Central memory CD4-positive, alpha-beta T cell (primary cell): Measurements from ENCODE around the gene RSRC2.
"Not testable (repeated sequence)": the region's sequence is repeated elsewhere in the genome, so short reads cannot be mapped to it uniquely, and the experiment has no call there.

Experiments used
- DNase-seq: peaks from one replicate; pipeline ENCODE4 v3.0.0; 2022

RSRC2 gene

DNA sequence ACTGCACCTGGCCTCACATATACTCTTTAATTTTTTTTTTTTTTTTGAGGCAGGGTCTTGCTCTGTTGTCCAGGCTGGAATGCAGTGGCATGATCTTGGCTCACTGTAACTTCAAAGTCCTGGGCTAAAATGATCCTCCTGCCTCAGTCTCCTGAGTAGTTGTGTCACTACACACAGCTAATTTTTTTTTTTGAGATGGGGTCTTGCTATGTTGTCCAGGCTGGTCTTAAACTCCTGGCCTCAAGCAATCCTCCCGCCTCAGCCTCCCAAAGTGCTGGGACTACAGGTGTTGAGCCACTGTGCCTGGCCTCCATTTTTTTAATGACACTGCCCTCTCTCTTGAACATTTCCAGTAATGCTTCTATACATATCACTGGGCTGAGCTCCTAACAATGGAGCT, 42.4 kb downstream of the RSRC2 start:
- DNase-seq, result not testable (repeated sequence)

DNA sequence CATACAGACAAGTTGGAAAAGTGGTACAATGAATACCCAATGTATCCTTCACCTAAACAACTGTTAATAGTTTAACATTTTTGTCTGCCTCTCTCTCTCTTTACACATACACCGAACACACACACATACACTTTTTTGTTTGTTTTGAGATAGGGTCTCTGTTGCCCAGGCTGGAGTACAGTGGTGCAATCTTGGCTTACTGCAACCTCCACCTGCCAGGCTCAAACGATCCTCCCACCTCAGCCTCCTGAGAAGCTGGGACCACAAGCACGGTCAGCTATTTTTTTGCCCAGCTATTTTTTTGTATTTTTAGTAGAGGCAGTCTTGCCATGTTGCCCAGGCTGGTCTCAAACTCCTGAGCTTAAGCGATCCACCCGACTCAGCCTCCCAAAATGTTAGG, 42.8 kb downstream of the RSRC2 start:
- DNase-seq, result no peak

DNA sequence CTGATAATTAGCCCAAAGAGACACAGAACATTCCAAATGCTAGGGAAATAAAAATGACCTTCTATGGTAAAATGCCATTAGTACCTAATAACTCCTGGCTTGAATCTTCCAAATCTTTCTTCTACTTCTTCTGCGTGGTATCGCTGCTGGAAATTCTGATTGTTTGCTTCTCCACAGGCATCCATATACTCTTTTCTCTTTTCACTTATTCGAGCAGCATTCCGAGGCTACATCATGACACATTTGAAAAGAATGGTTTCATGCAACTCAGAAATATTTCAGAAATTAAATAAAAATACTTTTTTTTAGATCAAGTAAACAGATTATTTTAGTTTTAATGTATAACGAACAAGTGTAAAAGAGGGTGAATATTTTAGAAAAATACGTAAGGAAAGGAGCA, 44.9 kb downstream of the RSRC2 start:
- DNase-seq, result no peak

DNA sequence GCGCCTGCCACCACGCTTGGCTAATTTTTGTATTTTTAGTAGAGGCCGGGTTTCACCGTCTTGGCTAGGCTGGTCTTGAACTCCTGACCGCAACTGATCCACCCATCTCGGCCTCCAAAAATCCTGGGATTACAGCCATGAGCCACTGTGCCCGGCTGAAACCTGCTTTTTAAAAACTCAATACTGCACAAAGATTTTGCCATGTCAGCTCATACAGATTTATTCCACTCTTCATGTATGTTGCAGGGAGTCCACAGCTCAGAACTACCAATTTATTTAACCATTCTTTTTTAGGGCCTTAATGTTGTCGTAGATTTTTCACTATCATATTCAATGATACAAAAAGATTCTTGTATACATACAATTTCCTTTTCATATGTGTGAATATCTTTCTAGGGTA, 46.0 kb downstream of the RSRC2 start:
- no peak for DNase-seq

DNA sequence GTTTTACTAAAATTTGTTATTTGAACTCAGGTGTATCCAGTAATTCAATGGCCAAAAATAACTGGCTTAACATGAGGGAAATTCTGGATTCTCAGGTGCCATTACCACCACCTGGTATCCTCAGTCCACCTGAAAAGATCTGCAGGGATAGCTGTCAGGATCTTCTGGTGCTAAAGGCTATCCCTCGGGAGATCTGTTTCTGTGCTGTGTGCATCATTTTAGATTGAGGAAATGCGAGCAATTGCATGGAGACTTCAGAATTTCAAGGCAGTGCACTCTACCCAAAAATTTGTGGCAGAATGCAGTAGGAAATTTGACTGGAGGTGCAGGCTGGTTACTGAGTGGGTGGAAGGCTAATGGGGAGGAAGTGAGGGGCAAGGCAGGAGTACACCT, 52.4 kb downstream of the RSRC2 start:
- DNase-seq, result no peak

DNA sequence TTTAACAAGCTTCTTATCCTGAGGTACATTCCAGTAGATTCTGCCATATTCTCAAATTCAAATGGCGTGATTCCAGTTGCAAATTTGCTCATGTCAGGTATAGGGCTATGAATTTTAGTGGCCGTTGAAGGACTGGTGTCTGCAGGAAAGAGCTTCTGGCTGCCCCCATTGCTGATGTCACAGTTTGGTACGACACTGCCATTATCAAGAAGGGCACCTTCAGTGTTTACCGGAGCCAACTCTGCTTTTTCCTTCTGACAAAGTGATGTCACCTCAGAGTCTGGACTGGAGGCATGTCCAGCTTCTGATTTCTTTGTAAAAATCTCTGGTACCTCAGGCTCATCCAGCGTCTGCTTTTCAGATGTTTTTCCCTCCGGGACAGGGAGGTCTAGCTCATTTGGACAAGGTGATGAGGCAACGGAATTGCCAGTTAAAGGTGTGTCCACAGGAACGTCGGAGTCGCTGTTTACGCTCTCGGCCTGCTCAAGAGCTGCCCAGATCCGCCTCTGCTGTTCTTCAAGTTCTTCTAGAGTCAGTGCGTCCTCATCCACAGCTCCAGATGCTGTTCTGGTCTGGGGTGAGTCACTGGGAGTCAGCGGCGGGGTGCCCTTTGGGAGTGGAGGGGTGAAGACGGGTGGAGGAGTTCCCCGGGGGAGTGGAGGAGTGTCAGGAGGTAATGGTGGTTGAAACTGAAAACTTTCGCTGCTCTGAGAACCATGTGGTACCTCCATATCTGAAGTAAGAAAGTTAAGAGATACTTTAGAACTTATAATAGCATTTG, 53.0 kb downstream of the RSRC2 start:
- no peak for DNase-seq

DNA sequence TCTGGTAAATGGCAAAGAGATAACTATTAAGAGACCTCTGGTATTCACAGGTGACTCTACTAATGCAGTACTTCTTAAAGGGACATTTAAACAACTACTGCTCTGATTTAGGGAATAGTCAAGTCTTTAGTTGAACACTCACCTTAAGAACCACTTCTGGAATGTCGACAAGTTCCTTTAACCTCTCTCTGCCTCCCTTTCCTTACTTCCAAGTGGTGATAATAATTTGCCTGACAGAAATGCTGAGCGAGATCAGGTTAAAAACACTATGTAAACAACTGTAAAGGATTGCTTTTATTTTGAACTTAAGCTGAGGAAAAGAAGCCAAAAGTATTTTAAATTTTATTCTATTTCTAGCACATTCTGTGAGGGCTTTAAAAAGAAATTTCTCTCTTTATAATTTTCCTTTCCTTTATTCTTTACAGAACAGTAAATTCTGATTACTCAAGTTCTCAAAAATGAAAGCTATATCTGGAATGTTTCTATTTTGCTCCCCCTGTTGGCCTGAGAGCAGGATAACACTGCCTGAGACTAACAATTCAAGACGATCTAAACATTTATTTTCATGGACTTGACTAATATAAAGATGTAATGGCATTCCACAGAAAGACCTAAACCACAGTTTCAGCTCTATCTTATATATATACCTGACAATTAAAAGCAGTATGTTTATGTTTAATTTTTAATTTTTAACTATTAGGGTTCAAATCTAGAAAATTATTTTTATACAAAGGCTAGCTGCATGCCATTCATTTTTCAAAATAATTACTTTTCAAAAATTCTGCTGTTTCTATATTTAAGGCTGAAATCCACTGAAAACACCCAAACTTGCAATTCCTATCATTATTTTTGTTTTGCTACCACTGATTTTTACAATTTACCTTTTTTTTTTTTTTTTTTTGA, 55.2 kb downstream of the RSRC2 start:
- DNase-seq, result peak; percentile 53

DNA sequence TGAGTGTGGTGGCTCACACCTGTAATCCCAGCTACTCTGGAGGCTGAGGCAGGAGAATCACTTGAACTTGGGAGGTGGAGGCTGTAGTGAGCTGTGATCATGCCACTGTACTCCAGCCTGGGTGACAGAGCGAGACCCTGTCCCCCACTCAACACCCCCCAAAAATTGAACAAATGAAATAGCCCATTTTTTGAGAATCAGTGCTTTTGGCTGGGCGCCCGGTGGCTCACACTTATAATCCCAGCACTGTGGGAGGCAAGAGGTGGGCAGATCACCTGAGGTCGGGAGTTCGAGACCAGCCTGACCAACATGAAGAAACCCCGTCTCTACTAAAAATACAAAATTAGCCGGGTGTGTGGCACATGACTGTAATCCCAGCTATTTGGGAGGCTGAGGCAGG, 56.2 kb downstream of the RSRC2 start:
- not testable (repeated sequence) for DNase-seq

DNA sequence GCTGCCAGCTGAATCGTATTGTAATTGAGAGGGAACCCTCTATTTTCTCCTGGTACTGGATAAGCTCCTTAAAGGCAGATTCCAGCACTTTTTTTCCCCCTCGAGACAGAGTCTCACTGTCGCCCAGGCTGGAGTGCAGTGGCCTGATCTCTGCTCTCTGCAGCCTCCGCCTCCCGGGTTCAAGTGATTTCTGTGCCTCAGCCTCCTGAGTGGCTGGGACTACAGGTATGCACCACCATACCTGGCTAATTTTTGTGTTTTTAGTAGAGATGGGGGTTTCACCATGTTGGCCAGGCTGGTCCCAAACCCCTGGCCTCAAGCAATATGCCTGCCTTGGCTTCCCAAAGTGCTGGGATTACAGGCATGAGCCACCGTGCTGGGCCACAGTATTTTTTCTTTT, 56.9 kb downstream of the RSRC2 start:
- not testable (repeated sequence) for DNase-seq

DNA sequence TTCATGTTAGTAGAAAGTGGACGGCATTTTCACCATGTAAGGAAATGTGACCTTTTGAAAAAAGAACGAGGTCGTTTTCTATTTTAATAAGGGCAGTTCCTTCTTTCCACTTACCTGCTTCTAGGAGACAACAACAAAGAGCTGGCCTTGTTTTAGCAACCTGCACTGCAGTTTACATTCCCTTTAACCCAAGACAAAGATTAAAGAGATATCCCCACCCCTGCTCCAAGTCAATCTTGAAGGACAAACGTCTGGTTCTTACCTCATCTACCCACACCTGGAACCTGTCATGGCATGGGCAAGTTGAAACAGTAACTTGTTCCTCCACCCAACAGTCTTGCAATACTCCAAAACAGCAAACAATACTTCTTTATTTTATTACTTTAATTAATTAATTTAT, 58.8 kb downstream of the RSRC2 start:
- DNase-seq, result no peak

DNA sequence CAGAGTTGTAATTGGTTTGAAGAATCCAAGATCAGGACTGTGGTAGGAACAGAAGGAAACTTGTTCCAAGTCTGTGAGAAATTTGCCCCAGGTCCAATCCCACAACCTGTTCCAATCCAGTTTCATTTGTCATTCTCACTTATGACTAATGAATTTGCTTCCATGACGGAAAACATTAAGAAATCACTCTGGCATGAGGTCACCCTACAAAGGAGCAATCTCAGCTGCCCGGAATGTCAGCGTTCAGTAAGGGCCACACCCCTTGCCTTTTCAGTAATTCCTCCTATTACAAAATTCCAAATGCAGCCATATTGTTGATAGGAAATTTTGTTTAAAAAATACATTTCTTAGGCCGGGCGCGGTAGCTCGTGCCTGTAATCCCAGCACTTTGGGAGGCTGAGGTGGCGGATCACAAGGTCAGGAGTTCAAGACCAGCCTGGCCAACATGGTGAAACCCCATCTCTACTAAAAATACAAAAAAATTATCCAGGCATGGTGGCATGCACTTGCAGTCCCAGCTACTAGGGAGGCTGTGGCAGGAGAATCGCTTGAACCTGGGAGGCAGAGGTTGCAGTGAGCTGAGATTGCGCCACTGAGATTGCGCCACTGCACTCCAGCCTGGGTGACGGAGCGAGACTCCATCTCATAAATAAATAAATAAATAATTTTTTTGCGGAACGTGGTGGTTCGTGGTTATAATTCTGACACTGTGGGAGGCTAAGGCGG, 62.3 kb downstream of the RSRC2 start:
- not testable (repeated sequence) for DNase-seq

DNA sequence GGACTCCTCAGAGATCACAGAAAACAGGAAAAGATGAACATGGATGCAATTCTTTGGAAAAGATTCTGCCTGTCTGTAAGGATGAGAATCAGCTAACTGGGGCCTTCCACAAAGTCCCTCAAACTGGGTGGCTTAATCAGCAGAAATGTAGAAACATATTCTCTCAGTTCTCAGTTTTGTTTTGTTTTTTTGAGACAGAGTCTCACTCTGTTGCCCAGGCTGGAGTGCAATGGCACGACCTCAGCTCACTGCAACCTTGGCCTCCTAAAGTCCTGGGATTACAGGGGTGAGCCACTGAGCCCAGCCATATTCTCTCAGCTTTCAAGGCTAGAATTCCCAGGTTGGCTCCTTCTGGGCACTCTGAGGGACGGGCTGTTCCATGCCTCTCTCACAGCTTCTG, 66.1 kb downstream of the RSRC2 start:
- no peak for DNase-seq

DNA sequence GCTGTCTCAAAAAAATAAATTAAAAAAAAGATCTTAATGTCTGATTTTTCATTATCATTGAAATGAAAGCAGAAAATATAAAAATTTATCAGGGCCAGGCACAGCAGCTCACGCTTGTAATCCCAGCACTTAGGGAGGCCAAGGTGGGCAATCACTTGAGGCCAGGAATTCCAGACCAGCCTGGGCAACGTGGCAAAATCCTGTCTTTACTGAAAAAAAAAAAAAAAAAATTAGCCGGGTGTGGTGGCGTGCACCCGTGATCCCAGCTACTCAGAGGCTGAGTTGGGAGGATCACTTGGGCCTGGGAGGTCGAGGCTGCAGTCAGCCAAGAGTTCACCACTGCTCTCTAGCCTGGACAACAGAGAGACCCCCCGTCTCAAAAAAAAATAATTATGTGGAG, 66.7 kb downstream of the RSRC2 start:
- DNase-seq, result no peak

DNA sequence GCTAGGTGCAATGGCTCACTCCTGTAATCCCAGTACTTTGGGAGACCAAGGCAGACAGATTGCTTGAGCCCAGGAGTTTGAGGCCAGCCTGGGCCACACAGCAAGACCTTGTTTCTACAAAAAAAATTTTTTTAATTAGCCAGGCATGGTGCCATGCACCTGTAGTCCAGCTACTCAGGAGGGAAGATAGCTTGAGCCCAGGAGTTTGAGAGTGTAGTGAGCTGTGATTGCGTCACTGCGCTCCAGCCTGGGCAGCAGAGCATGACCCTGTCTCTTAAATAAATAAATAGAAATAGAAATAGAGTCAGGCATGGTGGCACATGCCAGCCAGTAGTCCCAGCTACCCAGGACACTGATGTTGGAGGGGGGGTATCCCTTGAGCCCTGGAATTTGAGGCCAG, 67.5 kb downstream of the RSRC2 start:
- DNase-seq, result no peak

DNA sequence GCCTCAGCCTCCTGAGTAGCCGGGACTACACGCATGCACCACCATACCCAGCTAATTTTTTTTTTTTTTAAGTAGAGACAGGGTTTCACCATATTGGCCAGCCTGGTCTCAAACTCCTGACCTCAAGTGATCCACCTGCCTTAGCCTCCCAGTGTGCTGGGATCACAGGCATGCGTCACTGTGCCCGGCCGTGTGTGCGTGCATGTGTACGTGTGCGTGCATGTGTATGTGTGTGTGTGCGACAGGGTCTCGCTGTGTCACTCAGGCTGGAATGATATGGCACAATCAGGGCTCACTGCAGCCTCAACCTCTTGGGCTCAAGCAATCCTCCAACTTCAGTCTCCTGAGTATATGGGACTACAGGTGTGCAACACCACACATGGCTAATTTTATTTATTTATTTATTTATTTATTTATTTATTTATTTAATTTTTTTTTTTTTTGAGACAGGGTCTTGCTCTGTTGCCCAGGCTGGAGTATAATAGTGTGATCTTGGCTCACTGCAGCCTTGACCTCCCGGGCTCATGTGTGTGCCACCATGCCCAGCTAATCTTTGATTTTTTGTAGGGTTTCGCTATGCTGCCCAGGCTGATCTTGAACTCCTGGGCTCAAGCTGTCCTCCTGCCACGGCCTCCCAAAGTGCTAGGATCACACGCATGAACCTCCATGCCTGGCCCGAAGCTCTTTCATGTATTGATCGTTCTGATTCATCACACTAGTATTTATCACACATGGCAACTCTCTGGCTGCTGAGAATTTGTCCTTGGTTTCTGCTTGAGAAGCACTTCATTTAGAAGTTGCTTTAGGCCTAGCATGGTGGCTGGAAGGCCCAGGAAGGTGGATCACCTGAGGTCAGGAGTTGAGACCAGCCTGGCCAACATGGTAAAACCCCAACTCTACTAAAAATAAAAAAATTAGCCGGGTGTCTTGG, 68.4 kb downstream of the RSRC2 start:
- DNase-seq, result no peak

DNA sequence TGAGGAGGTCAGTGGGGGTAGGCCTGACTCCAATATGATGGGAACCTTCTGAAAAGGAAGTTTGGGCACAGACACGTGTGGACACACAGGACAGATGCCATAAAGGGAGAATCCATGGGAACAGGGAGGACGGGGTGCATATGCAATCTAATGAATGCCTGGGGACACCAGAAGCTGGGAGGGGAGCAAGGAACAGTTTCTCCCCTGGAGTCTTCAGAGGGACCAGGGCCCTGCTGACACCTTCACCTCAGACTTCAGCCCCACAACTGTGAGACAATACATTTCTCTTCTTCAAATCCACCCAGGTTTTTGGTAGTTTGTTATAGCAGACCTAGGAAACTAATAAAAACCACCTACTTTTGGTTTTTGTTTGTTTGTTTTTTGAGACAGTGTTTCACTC, 69.1 kb downstream of the RSRC2 start:
- DNase-seq, result no peak

DNA sequence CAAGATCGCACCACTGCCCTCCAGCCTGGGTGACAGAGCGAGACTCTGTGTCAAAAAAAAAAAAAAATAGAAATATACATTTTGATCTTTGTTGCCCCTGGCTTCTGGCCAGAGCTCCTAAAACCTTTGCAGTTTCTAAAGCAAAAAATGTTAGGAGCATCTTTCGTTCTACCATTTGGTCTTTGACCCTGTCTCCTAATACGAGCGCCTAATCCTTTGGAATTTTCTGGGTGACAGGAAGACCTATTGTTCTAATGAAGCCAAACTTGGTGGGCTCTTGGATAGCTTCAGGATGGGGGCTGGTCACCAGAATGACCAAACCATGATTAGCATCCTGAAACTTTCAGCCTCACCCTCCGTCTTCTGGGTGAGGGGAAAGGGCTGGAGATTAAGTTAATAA, 72.0 kb downstream of the RSRC2 start:
- no peak for DNase-seq

DNA sequence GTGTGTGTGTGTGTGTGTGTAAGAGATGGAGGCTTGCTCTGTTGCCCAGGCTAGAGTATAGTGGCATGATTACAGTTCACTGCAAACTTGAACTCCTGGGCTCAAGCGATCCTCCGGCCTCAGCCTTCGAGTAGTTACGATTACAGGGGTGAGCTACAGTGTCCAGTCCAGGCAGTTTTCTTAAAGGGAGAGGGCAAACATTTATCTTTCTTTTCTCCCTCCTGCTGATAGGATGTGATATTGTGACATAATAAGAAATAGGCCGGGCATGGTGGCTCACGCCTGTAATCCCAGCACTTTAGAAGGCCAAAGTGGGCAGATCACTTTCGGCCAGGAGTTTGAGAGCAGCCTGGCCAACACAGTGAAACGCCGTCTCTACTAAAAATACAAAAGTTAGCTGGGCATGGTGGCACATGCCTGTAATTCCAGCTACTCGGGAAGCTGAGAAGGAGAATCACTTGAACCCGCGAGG, 72.5 kb downstream of the RSRC2 start:
- no peak for DNase-seq
